Osteocyte (in vitro differentiated cells): Measurements from ENCODE around the gene SOCS6. TPM values are rescaled to one million over a fixed set of nuclear protein-coding genes. Genes with fewer than 3 reads are reported as not detected.

ENCODE experiments used
- DNase-seq: peaks from one replicate; pipeline ENCODE4 v3.0.0; 2021; ENCODE audit warnings: mixed read lengths; ENCODE audit not compliant: unreplicated experiment; ENCODE audit errors: extremely low spot score
- H3K27ac Mint-ChIP-seq: one replicate; pipeline ENCODE4 v1.8.0; 2021; ENCODE audit warnings: mild to moderate bottlenecking, mixed read lengths; ENCODE audit not compliant: unreplicated experiment
- H3K27me3 Mint-ChIP-seq: one replicate; pipeline ENCODE4 v1.8.0; 2021; ENCODE audit warnings: mixed read lengths; ENCODE audit not compliant: unreplicated experiment
- H3K36me3 Mint-ChIP-seq: one replicate; pipeline ENCODE4 v1.8.0; 2021; ENCODE audit warnings: mixed read lengths; ENCODE audit not compliant: unreplicated experiment
- H3K4me1 Mint-ChIP-seq: one replicate; pipeline ENCODE4 v1.8.0; 2021; ENCODE audit warnings: mixed read lengths; ENCODE audit not compliant: unreplicated experiment
- H3K4me3 Mint-ChIP-seq: one replicate; pipeline ENCODE4 v1.8.0; 2021; ENCODE audit warnings: mild to moderate bottlenecking, moderate library complexity, mixed read lengths; ENCODE audit not compliant: unreplicated experiment
- H3K9me3 Mint-ChIP-seq: one replicate; pipeline ENCODE4 v1.8.0; 2021; ENCODE audit warnings: mixed read lengths; ENCODE audit not compliant: unreplicated experiment
- total RNA-seq: library from RNA; stranded (reverse); gene quantifications from 2 replicates; pipeline ENCODE4 v1.2.1, GENCODE V29; 2021
- TF ChIP-seq, protein P1 (sequence below): fragments of 200-600 bp; sonication (generic); IDR thresholded peaks from 2 replicates; pipeline ENCODE4 v1.5.0; 2021; ENCODE audit warnings: antibody characterized with exemption, mild to moderate bottlenecking, moderate library complexity

The SOCS6 gene
- total RNA-seq, 1 donor from 2014 or later = 19.4 TPM

DNA sequence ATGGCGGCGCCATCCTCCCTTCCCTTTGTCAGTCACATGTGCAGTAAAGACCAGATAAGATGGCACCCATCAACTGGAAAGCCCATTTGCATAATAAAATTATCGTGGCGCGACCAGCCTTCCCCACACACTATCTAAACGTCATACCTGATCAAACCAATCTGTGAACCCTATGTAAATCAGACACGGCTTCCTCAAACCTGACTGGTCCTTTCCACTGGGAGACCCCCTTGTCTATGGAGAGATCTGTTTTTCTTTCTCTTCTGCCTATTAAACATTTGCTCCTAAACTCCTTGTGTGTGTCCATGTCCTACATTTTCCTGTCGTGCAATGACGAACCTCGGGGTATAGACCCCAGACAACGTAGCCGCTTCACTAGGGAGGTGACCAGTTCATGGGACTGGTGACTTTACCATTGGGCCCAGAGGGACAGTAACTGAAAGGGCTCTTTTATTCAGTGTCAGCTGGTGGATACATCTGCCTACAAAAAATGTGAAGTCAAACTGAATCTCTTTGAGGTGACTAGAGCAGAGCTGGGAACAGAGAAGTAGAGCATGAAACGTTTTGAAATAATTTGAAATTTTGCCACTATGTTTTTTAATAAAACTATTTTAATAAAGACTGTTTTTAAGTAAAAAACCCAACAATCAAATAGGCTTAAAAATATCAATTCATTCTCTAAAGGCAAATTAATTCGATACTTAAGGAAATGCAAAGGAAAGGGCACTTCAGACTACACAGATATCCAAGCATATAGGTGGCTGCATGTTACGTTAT is 87.5 kb downstream of the SOCS6 start:
- DNase-seq = no peak
- peaks cover 12% of the 10 kb centered on the region for H3K4me1 Mint-ChIP-seq
- H3K9me3 Mint-ChIP-seq = no peaks in the 10 kb centered on the region
- TF ChIP-seq, protein P1, sequence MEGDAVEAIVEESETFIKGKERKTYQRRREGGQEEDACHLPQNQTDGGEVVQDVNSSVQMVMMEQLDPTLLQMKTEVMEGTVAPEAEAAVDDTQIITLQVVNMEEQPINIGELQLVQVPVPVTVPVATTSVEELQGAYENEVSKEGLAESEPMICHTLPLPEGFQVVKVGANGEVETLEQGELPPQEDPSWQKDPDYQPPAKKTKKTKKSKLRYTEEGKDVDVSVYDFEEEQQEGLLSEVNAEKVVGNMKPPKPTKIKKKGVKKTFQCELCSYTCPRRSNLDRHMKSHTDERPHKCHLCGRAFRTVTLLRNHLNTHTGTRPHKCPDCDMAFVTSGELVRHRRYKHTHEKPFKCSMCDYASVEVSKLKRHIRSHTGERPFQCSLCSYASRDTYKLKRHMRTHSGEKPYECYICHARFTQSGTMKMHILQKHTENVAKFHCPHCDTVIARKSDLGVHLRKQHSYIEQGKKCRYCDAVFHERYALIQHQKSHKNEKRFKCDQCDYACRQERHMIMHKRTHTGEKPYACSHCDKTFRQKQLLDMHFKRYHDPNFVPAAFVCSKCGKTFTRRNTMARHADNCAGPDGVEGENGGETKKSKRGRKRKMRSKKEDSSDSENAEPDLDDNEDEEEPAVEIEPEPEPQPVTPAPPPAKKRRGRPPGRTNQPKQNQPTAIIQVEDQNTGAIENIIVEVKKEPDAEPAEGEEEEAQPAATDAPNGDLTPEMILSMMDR = no peak
- H3K27me3 Mint-ChIP-seq = no peaks in the 10 kb centered on the region
- H3K4me3 Mint-ChIP-seq = no peak overlapping the region
- H3K36me3 Mint-ChIP-seq = no peaks in the 10 kb centered on the region
- H3K27ac Mint-ChIP-seq = no peak overlapping the region

DNA sequence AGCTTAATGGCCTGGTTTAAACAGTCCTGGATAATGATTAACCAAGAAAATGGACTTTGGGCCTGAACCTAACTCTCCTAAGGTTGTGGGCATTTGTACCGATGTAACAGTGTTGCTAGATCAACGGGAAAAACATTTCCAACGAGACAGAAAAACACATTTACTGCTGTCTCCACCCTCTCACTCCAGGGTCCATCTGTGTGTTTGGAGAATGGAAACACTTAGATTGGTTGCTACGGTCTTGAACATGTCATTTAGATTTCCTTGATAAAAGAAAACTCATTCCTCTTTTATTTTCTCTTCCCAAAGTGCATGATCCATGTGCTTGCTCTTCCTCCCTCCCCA is 88.0 kb downstream of the SOCS6 start:
- Mint-ChIP-seq H3K9me3 (no peaks in the 10 kb centered on the region), H3K36me3 (no peaks in the 10 kb centered on the region), H3K27ac (no peak overlapping the region), H3K27me3 (no peaks in the 10 kb centered on the region), H3K4me3 (no peak overlapping the region), H3K4me1 (peaks cover 13% of the 10 kb centered on the region)
- TF ChIP-seq, protein P1 = no peak
- DNase-seq = no peak

DNA sequence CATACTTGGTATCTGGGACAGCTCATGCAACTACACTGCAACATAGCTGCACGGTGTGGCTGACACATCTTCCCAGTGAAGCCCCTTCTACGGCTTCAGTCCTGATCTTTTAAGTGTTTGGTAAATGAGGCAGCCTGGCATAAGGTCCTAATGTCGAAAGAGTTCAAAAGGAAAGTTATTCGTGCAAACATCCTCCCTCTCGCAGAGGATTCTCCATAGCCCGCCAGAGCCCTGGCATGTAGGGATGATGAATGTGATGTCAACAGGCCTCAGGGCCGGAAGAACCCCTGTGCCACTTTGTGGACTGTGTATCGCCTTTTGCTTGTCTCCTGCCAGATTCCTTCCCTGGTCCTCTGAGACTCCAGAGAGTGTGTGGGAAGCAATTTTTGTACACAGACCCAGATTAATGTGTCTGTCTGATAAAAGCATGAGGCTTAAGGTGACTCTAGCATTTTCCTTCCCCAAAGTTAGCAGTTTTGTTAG is 88.5 kb downstream of the SOCS6 start:
- H3K27ac Mint-ChIP-seq = peak overlapping the region; percentile 21
- peaks cover 13% of the 10 kb centered on the region for H3K4me1 Mint-ChIP-seq
- no peak overlapping the region for H3K4me3 Mint-ChIP-seq
- H3K27me3 Mint-ChIP-seq = no peaks in the 10 kb centered on the region
- no peaks in the 10 kb centered on the region for H3K36me3 Mint-ChIP-seq
- H3K9me3 Mint-ChIP-seq = no peaks in the 10 kb centered on the region
- TF ChIP-seq, protein P1 = no peak
- no peak for DNase-seq

DNA sequence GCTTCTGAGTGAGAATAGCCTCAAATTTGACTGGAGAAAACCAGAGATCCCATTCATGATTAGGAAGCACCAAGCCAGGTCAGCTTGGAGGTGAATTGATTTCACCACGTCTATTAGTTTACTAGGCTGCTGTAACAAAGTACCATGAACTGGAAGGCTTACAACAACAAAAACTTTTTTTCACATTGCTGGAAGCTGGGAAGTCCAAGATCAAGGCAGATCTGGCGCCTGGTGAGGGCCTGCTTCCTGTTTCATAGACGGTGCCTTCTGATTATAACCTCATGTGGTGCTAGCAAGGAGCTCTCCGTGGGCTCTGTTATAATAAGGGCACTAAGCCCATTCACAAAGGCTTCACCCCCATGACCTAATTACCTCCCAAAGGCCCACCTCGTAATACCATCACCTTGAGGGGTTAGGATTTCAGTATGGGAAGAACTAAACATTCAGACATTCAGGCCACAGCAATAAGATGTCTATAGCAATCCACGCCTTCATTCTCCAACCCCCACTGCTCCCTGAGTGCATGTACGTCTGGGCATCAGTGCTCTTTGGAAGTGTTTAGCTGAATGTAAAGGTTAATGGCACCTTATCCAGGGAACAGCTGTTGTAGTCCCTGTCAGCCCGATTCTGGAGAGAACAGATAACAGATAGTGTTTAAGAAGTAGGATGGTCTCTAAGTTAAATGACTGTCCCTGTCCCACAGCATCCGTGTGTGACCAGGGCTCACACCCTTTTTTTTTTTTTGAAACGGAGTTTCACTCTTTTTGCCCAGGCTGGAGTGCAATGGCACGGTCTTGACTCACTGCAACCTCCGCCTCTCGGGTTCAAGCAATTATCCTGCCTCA is 89.2 kb downstream of the SOCS6 start:
- peak overlapping the region; percentile 21 for H3K27ac Mint-ChIP-seq
- H3K9me3 Mint-ChIP-seq = no peaks in the 10 kb centered on the region
- no peaks in the 10 kb centered on the region for H3K27me3 Mint-ChIP-seq
- no peak for DNase-seq
- H3K4me3 Mint-ChIP-seq = no peak overlapping the region
- no peaks in the 10 kb centered on the region for H3K36me3 Mint-ChIP-seq
- H3K4me1 Mint-ChIP-seq = peaks cover 10% of the 10 kb centered on the region
- TF ChIP-seq, protein P1 = no peak

Other genes with a start within 250 kb of the SOCS6 start
- 8.8 and 9.8 TPM in 2 replicates for gene RTTN, start 83.4 kb upstream of the SOCS6 start, total RNA-seq